Measurements from ENCODE around the gene OR5H1. TPM values are rescaled to one million over a fixed set of nuclear protein-coding genes. Genes with fewer than 3 reads are reported as not detected.

OR5H1 gene
- total RNA-seq, 2 experiments from 2014 or later: not detected

DNA sequence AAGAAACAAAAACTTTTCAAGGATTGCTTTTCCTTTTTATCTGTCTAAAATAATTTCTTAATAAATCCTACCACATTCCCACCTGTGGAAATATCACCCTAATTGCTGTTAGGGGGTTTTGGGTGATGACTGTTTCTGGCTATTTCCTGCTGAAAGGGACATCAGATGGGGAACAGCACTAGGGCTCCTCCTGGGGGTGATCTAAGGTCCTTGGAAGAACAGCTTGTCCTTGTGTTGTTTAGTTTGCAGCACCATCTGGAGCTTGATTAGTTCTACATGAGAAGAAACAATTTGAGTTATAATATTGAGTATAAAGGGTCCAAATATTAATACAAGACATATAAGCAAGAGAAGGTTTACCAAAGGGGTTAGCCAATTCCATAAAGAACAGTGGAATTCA lies 54.7 kb downstream of the OR5H1 start:
- CTCF ChIA-PET: no interaction called here

More for the DNA sequence above, 54.7 kb downstream of the OR5H1 start:
- POLR2A ChIA-PET: no interaction called here

Other genes with a start within 250 kb of the OR5H1 start
- gene RIOX2, start 158.3 kb upstream of the OR5H1 start, total RNA-seq: 10 to 100 TPM; 66.2 to 68.5 TPM
- not detected for gene GABRR3, start 95.4 kb upstream of the OR5H1 start, total RNA-seq
- gene OR5AC2, start 43.5 kb upstream of the OR5H1 start, total RNA-seq: not detected
- not detected for gene OR5H14, start 16.8 kb downstream of the OR5H1 start, total RNA-seq
- not detected for gene OR5H15, start 36.0 kb downstream of the OR5H1 start, total RNA-seq
- gene OR5H6, start 133.5 kb downstream of the OR5H1 start, total RNA-seq: not detected
- gene OR5H2, start 151.8 kb downstream of the OR5H1 start, total RNA-seq: not detected
- gene OR5K4, start 223.1 kb downstream of the OR5H1 start, total RNA-seq: not detected

All from activated CD8-positive, alpha-beta memory T cell treated with anti-CD3 and anti-CD28 coated beads for 36 hours (primary cell).